GM19023 (cell line): ENCODE measurements around the gene SCGB1C1.
A peak's percentile ranks its signal among the peaks of the same experiment; 100 is the strongest.
"Not testable (repeated sequence)": the region's sequence is repeated elsewhere in the genome, so short reads cannot be mapped to it uniquely, and the experiment has no call there.

Source experiments
- ATAC-seq: cut with Tn5 transposase; IDR thresholded peaks from one replicate; pipeline ENCODE4 v1.9.1; 2021; ENCODE audit warnings: mild to moderate bottlenecking, moderate library complexity; ENCODE audit not compliant: unreplicated experiment

Gene SCGB1C1

DNA sequence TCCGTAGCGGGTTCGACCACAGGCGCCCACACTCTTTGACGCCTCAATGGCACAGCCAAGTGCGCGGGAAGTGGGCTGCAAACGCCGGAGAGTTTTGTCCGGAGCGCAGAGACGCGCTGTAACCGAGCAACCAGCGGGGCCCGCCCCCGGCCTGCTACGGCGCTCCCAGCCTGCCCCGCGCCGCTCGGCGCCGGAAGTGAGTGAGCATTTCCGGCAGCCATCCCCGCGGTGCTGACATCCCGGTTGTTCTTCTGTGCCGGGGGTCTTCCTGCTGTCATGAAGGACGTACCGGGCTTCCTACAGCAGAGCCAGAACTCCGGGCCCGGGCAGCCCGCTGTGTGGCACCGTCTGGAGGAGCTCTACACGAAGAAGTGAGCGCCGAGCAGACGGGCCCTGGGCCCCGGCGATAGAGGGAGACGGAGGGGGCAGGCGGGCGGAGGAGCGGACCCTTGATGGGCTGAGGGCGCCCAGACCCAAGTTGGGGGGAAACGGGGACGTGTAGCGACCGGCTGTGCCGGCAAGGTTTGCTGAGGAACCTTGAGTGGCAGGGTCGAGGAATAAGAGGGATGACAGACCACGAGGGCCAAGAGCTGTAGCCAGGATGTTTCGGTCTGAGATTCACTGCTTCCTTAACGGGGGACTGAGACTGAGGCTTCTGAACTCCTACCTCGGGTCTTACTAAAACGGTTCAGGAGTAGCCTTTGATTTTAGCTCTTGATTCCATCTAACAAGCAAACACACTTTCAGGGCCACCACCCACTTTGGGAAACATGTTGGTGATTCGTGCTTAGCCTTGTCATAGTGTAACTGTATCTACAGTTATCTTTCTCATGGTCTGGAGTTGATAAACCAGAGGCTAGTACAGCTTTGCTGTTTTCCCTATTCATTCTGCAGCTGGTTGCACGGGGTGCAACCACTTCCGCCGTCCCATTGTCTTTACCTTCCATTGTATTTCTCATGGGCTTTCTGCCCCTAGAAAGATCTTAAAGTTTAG, 44.2 kb downstream of the SCGB1C1 start, which contains the start of gene PSMD13:
Gene PSMD13 (plus strand): TSS at position 203 of the 994 bp plus-strand sequence. CDS start 74 bp downstream, at position 277.
- ATAC-seq = peak; percentile 83

DNA sequence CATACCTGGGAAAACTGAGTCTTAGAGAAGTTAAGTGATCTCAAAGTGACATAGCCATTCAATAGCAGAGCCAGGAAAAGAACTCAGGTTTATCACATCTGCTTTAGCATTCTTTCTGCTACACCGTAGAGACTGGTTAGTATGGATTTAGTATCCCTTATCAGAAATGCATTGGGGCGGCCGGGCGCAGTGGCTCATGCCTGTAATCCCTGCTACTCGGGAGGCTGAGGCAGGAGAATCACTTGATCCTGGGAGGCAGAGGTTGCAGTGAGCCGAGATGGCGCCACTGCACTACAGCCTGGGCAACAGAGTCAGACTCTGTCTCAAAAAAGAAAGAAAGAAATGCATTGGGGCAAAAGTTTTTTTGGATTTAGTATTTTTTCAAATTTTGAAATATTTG, 45.5 kb downstream of the SCGB1C1 start:
- not testable (repeated sequence) for ATAC-seq

DNA sequence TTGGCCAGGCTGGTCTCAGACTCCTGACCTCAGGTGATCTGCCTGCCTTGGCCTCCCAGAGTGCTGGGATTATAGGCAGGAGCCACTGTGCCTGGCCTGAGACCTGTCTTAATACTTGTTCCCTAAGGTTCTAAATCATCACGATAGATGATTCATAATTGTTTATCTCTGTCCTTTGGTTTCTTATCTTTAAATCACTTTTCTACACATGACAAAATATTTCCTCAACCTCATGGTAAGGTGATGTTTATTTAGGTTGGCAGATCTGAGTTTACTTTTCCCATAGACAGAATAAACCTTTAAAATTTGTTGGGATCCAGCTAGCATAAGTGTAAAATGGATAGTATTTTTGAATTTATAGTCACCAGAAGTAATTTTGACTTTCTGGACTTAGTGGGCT, 47.4 kb downstream of the SCGB1C1 start:
- ATAC-seq = no peak

DNA sequence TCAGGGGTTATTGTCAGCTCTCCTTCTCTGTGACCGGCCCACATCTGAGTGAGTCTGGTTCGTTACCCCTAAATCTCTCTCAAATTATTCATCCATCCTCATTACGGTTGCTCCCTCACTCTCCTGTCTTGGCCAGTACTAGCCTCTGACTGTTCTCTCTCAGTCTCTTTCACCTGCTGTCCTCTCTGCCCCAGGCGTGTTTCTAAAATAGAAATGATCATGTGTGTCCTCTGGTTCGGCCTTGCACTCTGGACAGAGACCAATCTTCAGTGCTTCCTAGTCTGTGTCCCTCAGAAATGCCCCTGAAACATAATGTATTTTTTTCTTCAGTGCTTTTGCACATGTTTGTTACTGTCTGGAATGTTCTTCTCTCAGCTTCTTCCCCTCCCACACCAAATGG, 48.8 kb downstream of the SCGB1C1 start:
- ATAC-seq = no peak
